HepG2 (cell line): ENCODE results near the gene RHOT2. TPM values are rescaled to one million over a fixed set of nuclear protein-coding genes. Genes with fewer than 3 reads are reported as not detected.

Source experiments
- DMAP1 ChIP-seq: IDR thresholded peaks from 2 replicates; pipeline ENCODE4 v1.6.1; 2016
- EEA1 ChIP-seq: sonication (generic); formaldehyde crosslinking; IDR thresholded peaks from 2 replicates; pipeline ENCODE4 v1.5.1; 2020; ENCODE audit warnings: mild to moderate bottlenecking, missing genetic modification reagents, borderline replicate concordance
- NCOA2 ChIP-seq: sonication (generic); formaldehyde crosslinking; IDR thresholded peaks from 2 replicates; pipeline ENCODE4 v1.8.0; 2022; ENCODE audit warnings: inconsistent platforms
- SOX13 ChIP-seq, 3 experiments: fragments of 450-650 bp in 1 of 3; sonication (generic) in 1 of 3; formaldehyde crosslinking in 1 of 3; IDR thresholded peaks in 2 of 3; conservative IDR thresholded peaks in 1 of 3; 2 replicates each; pipeline versions ENCODE4 v1.5.0 to v1.6.1; 2016 to 2020; ENCODE audit warnings: antibody characterized with exemption in 1 of 3, mild to moderate bottlenecking in 1 of 3, missing compliant biosample characterization in 1 of 3, missing genetic modification reagents in 1 of 3, moderate library complexity in 1 of 3
- ZNF138 ChIP-seq: sonication (generic); formaldehyde crosslinking; IDR thresholded peaks from 2 replicates; pipeline ENCODE4 v1.5.0; 2020; ENCODE audit warnings: mild to moderate bottlenecking, low read depth, missing genetic modification reagents
- polyA plus RNA-seq, 8 experiments: library from polyadenylated mRNA; depleted of rRNA in 3 of 8; stranded (reverse) in 7 of 8; unstranded in 1 of 8; fragments of >200 nt; fragmentation: Illumina TruSeq in 4 of 8; extraction: Trizol in 4 of 8; gene quantifications; 2 replicates each; pipeline versions ENCODE4 v1.2.1 to v1.2.3, GENCODE V29; 2011 to 2016; ENCODE audit warnings: low read depth in 4 of 8, missing spikeins in 1 of 8, mixed read lengths in 1 of 8; ENCODE audit not compliant: insufficient read depth in 1 of 8
- total RNA-seq, 5 experiments: library from RNA; depleted of rRNA; stranded (reverse); fragments of >200 nt; fragmentation: Illumina TruSeq; extraction: Trizol; gene quantifications; 2 replicates each; pipeline ENCODE4 v1.2.3, GENCODE V29; 2016; ENCODE audit warnings: low read depth in 1 of 5
- TF ChIP-seq, protein P1 (sequence below), 2 experiments: sonication (generic) in 1 of 2; formaldehyde crosslinking in 1 of 2; IDR thresholded peaks; 2 replicates each; pipeline versions ENCODE4 v1.4.0 to v1.6.1; 2016 to 2020; ENCODE audit warnings: borderline replicate concordance in 1 of 2, low read depth in 1 of 2, mild to moderate bottlenecking in 1 of 2, missing genetic modification reagents in 1 of 2
- TF ChIP-seq, protein P2 (sequence below): sonication (generic); formaldehyde crosslinking; IDR thresholded peaks from 2 replicates; pipeline ENCODE4 v1.9.0; 2021; ENCODE audit warnings: missing genetic modification reagents, mild to moderate bottlenecking, borderline replicate concordance
- TF ChIP-seq, protein P3 (sequence below): sonication (generic); formaldehyde crosslinking; IDR thresholded peaks from one replicate; pipeline ENCODE4 v1.5.1; 2020; ENCODE audit warnings: mild to moderate bottlenecking, missing genetic modification reagents; ENCODE audit errors: not compliant biosample characterization
- TF ChIP-seq, protein P4 (sequence below): sonication (generic); formaldehyde crosslinking; IDR thresholded peaks from 2 replicates; pipeline ENCODE4 v1.8.0; 2022; ENCODE audit warnings: mild to moderate bottlenecking, missing genetic modification reagents; ENCODE audit not compliant: insufficient replicate concordance

RHOT2 gene
- total and polyA plus RNA-seq, 2 of the 13 experiments (the other 11 are each of a cell fraction or from before 2014, with no cell fraction given): 63.6 to 76.9 TPM

DNA sequence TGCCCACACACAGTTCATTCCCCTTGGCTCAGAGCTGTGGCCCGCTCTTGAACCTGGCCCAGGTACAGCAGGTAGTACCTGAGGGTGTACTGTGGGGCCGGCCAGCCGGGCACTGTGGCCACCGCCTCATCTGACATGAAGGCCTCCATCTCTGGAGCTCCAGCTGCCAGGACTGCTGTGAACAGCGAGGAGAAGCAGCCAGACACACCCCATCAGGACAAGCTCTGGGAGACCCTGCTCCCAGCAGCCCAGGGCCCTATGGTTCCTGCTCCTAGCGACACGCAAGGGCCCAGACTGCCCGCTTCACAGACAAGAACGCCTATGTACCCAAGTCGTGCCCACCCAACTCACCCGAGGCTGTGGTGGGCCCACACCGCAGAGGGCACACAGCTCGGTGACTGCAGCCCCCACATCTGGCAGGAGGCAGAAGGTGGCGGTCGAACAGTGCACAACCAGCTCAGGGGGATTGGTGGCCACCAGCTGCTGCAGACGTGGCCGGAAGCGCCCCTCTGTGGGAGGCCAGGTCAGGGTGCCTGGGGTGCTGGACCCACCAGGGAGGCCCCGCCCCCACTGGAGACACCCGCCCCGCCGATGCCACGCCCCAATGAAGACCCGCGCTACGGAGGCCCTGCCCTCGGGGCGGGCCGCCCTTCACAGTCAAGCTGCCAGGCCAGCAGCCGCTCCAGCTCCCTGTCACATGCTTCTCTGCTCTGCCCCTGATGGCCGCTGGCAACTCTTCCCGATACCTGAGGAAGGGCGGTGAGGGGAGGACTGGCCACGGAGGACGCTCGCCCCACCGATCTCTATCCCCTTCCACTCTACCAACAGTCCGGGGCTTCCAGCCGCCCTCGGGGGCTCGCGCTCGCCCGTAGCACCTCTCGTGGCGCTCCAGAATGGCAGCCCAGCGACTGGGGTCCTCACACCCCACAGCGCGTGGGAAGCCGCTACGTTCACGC lies 11.2 kb downstream of the RHOT2 start (continued):
- TF ChIP-seq, protein P1, sequence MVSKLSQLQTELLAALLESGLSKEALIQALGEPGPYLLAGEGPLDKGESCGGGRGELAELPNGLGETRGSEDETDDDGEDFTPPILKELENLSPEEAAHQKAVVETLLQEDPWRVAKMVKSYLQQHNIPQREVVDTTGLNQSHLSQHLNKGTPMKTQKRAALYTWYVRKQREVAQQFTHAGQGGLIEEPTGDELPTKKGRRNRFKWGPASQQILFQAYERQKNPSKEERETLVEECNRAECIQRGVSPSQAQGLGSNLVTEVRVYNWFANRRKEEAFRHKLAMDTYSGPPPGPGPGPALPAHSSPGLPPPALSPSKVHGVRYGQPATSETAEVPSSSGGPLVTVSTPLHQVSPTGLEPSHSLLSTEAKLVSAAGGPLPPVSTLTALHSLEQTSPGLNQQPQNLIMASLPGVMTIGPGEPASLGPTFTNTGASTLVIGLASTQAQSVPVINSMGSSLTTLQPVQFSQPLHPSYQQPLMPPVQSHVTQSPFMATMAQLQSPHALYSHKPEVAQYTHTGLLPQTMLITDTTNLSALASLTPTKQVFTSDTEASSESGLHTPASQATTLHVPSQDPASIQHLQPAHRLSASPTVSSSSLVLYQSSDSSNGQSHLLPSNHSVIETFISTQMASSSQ (IDR thresholded peaks at IDR 0.05; ENCODE audit: low read depth): no peak
- TF ChIP-seq, protein P1 (CRISPR knock-in tag; IDR thresholded peaks at IDR 0.05; ENCODE audit: borderline replicate concordance): peak; percentile 38; the same call in 1 of the 2 replicates
- no peak; the same call in 1 of the 2 replicates for TF ChIP-seq EEA1
- no peak; the same call in 1 of the 2 replicates for TF ChIP-seq NCOA2 (CRISPR knock-in tag)
- TF ChIP-seq, protein P2, sequence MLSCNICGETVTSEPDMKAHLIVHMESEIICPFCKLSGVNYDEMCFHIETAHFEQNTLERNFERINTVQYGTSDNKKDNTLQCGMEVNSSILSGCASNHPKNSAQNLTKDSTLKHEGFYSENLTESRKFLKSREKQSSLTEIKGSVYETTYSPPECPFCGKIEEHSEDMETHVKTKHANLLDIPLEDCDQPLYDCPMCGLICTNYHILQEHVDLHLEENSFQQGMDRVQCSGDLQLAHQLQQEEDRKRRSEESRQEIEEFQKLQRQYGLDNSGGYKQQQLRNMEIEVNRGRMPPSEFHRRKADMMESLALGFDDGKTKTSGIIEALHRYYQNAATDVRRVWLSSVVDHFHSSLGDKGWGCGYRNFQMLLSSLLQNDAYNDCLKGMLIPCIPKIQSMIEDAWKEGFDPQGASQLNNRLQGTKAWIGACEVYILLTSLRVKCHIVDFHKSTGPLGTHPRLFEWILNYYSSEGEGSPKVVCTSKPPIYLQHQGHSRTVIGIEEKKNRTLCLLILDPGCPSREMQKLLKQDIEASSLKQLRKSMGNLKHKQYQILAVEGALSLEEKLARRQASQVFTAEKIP (CRISPR knock-in tag): no peak
- TF ChIP-seq SOX13 (IDR thresholded peaks at IDR 0.05): no peak
- 0 out of 4 replicates have a peak, but pooled peaks of 1 of the 2 experiments have one; percentile 12 for TF ChIP-seq SOX13 (CRISPR knock-in tag; conservative IDR thresholded peaks at IDR 0.05 in 1 of 2, IDR thresholded peaks at IDR 0.05 in 1 of 2)
- TF ChIP-seq, protein P3, sequence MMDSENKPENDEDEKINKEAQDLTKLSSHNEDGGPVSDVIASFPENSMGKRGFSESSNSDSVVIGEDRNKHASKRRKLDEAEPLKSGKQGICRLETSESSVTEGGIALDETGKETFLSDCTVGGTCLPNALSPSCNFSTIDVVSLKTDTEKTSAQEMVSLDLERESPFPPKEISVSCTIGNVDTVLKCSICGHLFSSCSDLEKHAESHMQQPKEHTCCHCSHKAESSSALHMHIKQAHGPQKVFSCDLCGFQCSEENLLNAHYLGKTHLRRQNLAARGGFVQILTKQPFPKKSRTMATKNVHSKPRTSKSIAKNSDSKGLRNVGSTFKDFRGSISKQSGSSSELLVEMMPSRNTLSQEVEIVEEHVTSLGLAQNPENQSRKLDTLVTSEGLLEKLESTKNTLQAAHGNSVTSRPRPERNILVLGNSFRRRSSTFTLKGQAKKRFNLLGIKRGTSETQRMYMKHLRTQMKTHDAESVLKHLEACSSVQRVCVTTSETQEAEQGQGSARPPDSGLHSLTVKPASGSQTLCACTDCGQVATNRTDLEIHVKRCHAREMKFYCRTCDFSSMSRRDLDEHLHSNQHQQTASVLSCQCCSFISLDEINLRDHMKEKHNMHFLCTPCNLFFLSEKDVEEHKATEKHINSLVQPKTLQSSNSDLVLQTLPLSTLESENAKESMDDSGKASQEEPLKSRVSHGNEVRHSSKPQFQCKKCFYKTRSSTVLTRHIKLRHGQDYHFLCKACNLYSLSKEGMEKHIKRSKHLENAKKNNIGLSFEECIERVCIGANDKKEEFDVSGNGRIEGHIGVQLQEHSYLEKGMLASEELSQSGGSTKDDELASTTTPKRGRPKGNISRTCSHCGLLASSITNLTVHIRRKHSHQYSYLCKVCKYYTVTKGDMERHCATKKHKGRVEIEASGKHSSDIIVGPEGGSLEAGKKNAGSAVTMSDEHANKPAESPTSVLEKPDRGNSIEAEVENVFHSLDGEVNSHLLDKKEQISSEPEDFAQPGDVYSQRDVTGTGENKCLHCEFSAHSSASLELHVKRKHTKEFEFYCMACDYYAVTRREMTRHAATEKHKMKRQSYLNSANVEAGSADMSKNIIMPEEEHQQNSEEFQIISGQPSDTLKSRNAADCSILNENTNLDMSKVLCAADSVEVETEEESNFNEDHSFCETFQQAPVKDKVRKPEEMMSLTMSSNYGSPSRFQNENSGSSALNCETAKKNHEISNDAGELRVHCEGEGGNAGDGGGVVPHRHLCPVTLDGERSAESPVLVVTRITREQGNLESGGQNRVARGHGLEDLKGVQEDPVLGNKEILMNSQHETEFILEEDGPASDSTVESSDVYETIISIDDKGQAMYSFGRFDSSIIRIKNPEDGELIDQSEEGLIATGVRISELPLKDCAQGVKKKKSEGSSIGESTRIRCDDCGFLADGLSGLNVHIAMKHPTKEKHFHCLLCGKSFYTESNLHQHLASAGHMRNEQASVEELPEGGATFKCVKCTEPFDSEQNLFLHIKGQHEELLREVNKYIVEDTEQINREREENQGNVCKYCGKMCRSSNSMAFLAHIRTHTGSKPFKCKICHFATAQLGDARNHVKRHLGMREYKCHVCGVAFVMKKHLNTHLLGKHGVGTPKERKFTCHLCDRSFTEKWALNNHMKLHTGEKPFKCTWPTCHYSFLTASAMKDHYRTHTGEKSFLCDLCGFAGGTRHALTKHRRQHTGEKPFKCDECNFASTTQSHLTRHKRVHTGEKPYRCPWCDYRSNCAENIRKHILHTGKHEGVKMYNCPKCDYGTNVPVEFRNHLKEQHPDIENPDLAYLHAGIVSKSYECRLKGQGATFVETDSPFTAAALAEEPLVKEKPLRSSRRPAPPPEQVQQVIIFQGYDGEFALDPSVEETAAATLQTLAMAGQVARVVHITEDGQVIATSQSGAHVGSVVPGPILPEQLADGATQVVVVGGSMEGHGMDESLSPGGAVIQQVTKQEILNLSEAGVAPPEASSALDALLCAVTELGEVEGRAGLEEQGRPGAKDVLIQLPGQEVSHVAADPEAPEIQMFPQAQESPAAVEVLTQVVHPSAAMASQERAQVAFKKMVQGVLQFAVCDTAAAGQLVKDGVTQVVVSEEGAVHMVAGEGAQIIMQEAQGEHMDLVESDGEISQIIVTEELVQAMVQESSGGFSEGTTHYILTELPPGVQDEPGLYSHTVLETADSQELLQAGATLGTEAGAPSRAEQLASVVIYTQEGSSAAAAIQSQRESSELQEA (CRISPR knock-in tag): peak; percentile 65
- TF ChIP-seq, protein P4, sequence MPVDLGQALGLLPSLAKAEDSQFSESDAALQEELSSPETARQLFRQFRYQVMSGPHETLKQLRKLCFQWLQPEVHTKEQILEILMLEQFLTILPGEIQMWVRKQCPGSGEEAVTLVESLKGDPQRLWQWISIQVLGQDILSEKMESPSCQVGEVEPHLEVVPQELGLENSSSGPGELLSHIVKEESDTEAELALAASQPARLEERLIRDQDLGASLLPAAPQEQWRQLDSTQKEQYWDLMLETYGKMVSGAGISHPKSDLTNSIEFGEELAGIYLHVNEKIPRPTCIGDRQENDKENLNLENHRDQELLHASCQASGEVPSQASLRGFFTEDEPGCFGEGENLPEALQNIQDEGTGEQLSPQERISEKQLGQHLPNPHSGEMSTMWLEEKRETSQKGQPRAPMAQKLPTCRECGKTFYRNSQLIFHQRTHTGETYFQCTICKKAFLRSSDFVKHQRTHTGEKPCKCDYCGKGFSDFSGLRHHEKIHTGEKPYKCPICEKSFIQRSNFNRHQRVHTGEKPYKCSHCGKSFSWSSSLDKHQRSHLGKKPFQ (CRISPR knock-in tag): no peak
- peak; percentile 77 for TF ChIP-seq DMAP1 (CRISPR knock-in tag)
- no peak for TF ChIP-seq ZNF138 (CRISPR knock-in tag)
